Endothelial cell of umbilical vein (primary cell): ENCODE results near the gene APOBEC3G. TPM values are rescaled to one million over a fixed set of nuclear protein-coding genes. Genes with fewer than 3 reads are reported as not detected.

Source experiments
- BruUV-seq: library from RNA; stranded (reverse); fragments of 400-500 nt; replicated peaks from 2 replicates; lab custom pipeline; 2021; lab: Mats Ljungman, UMichigan
- CTCF ChIA-PET: fragments of 300-600, 350-600 bp; sonication (Branson Sonifier 250); formaldehyde crosslinking; loops from one replicate; lab custom pipeline; 2021; ENCODE audit warnings: antibody characterized with exemption, inconsistent platforms; lab: Charles Lee
- POLR2A ChIA-PET: fragments of 300-600, 350-600 bp; sonication (Branson Sonifier 250); formaldehyde crosslinking; loops from one replicate; lab custom pipeline; 2021; ENCODE audit warnings: antibody characterized with exemption, inconsistent platforms; lab: Charles Lee
- DNase-seq: peaks from one replicate; pipeline ENCODE4 v3.0.0-alpha.2; 2011; ENCODE audit warnings: low read depth, low spot score
- FAIRE-seq: peaks from 2 replicates; lab custom pipeline; 2011; peaks lifted over from hg19 to GRCh38; lab: Jason Lieb, UNC
- H2AFZ ChIP-seq: 2 replicates; pipeline ENCODE4 v1.6.0; 2012; ENCODE audit warnings: low read depth, low read length, control low read depth, inconsistent platforms
- H3K27ac ChIP-seq: 2 replicates; pipeline ENCODE4 v1.5.1; 2011; ENCODE audit warnings: low read depth, mild to moderate bottlenecking, control low read depth, low read length, moderate library complexity; ENCODE audit not compliant: insufficient read depth
- H3K27me3 ChIP-seq, 2 experiments: 2 replicates each; pipeline versions ENCODE4 v1.6.0 to v1.6.1; 2011; ENCODE audit warnings: low read length in 2 of 2, mixed read lengths in 1 of 2; ENCODE audit not compliant: control insufficient read depth in 2 of 2, insufficient read depth in 2 of 2
- H3K36me3 ChIP-seq, 2 experiments: 2 replicates in 1 of 2; 3 replicates in 1 of 2; pipeline ENCODE4 v1.5.1; 2011; ENCODE audit warnings: low read length in 2 of 2, mild to moderate bottlenecking in 1 of 2, moderate library complexity in 1 of 2; ENCODE audit not compliant: control insufficient read depth in 2 of 2, insufficient read depth in 2 of 2; ENCODE audit errors: extremely low read depth in 1 of 2
- H3K4me1 ChIP-seq: 3 replicates; pipeline ENCODE4 v1.5.1; 2011; ENCODE audit warnings: mild to moderate bottlenecking, low read length; ENCODE audit not compliant: control insufficient read depth, insufficient read depth; ENCODE audit errors: extremely low read depth
- H3K4me2 ChIP-seq: 2 replicates; pipeline ENCODE4 v1.6.1; 2011; ENCODE audit warnings: low read length, control low read depth, mixed read lengths; ENCODE audit not compliant: insufficient read depth
- H3K4me3 ChIP-seq, 3 experiments: fragments of 200-600 bp in 1 of 3; sonication (generic), shearing (Covaris generic) in 1 of 3; replicated peaks in 1 of 3; 2 replicates each; pipeline ENCODE4 v1.5.1; 2011 to 2016; ENCODE audit warnings: control low read depth in 3 of 3, low read length in 3 of 3, mild to moderate bottlenecking in 2 of 3, inconsistent platforms in 1 of 3, low read depth in 1 of 3, moderate library complexity in 1 of 3; ENCODE audit not compliant: insufficient read depth in 1 of 3
- H3K79me2 ChIP-seq: 2 replicates; pipeline ENCODE4 v1.6.0; 2012; ENCODE audit warnings: low read length, inconsistent platforms; ENCODE audit not compliant: control insufficient read depth, insufficient read depth
- H3K9ac ChIP-seq: replicated peaks from 2 replicates; pipeline ENCODE3; 2011; ENCODE audit warnings: low read length, control low read depth; ENCODE audit not compliant: insufficient read depth; ENCODE audit errors: extremely low read depth
- H3K9me1 ChIP-seq: replicated peaks from 3 replicates; pipeline ENCODE4 v1.6.0; 2011; ENCODE audit warnings: mild to moderate bottlenecking, low read length; ENCODE audit not compliant: control insufficient read depth, insufficient read depth; ENCODE audit errors: extremely low read depth
- H3K9me3 ChIP-seq: replicated peaks from 2 replicates; pipeline ENCODE4 v1.5.1; 2012; ENCODE audit warnings: low read length, inconsistent platforms; ENCODE audit not compliant: control insufficient read depth, insufficient read depth
- H4K20me1 ChIP-seq: replicated peaks from 2 replicates; pipeline ENCODE3; 2011; ENCODE audit warnings: mild to moderate bottlenecking, low read length; ENCODE audit not compliant: control insufficient read depth, insufficient read depth; ENCODE audit errors: extremely low read depth
- CTCF ChIP-seq, 2 donors: IDR thresholded peaks; 1 replicate in 1 of 2; 2 replicates in 1 of 2; pipeline ENCODE4 v1.5.1; 2011; ENCODE audit warnings: low read length in 2 of 2, mild to moderate bottlenecking in 2 of 2, moderate library complexity in 2 of 2, control low read depth in 1 of 2, inconsistent platforms in 1 of 2, low read depth in 1 of 2; ENCODE audit not compliant: insufficient read depth in 1 of 2; ENCODE audit errors: extremely low read depth in 1 of 2
- EZH2 ChIP-seq: IDR thresholded peaks from 2 replicates; pipeline ENCODE4 v1.6.1; 2012; ENCODE audit warnings: borderline replicate concordance, low read depth, mild to moderate bottlenecking, moderate library complexity, low read length, inconsistent platforms; ENCODE audit not compliant: severe bottlenecking
- FOS ChIP-seq: IDR thresholded peaks from 2 replicates; pipeline ENCODE4 v1.6.1; 2011; ENCODE audit warnings: mild to moderate bottlenecking, low read length, moderate library complexity, borderline replicate concordance; ENCODE audit not compliant: insufficient read depth
- GATA2 ChIP-seq: IDR thresholded peaks from 2 replicates; pipeline ENCODE4 v1.7.0; 2011; ENCODE audit warnings: low read depth, mild to moderate bottlenecking, moderate library complexity, mixed read lengths, low read length; ENCODE audit not compliant: insufficient read length, insufficient read depth
- JUN ChIP-seq: IDR thresholded peaks from 2 replicates; pipeline ENCODE4 v1.6.1; 2011; ENCODE audit warnings: borderline replicate concordance, low read depth; ENCODE audit not compliant: insufficient read length, insufficient read depth
- MYC ChIP-seq: IDR thresholded peaks from one replicate; pipeline ENCODE4 v1.6.1; 2011; ENCODE audit warnings: mild to moderate bottlenecking, low read depth, low read length
- POLR2A ChIP-seq: IDR thresholded peaks from 2 replicates; pipeline ENCODE4 v1.6.1; 2012; ENCODE audit warnings: low read depth, mild to moderate bottlenecking, control low read depth, low read length
- POLR2AphosphoS5 ChIP-seq: IDR thresholded peaks from 2 replicates; pipeline ENCODE4 v1.6.1; 2012; ENCODE audit warnings: low read depth, mild to moderate bottlenecking, control low read depth, low read length, moderate library complexity; ENCODE audit not compliant: insufficient read depth
- dilution Hi-C: fragments of 300-500 bp; cut with MboI; formaldehyde crosslinking; loops from one replicate; pipeline ENCODE4 v1.15.0; 2019; ENCODE audit warnings: low sequenced_read_pairs; ENCODE audit not compliant: extremely low pct_ligation_motif_present
- intact Hi-C: fragments of 100-400 bp; cut with micrococcal nuclease; formaldehyde crosslinking; loops from one replicate; pipeline ENCODE4 v1.10.0; 2022
- polyA plus RNA-seq, 4 experiments: library from polyadenylated mRNA; depleted of rRNA in 3 of 4; stranded (reverse) in 3 of 4; unstranded in 1 of 4; fragments of >200 nt; gene quantifications; 2 replicates each; pipeline versions ENCODE4 v1.2.1 to v1.2.3, GENCODE V29; 2011 to 2012; ENCODE audit warnings: missing spikeins in 1 of 4
- total RNA-seq: library from RNA; stranded (reverse); gene quantifications from 2 replicates; pipeline ENCODE4 v1.2.3, GENCODE V29; 2021
- TF ChIP-seq, protein P1 (sequence below): IDR thresholded peaks from 2 replicates; pipeline ENCODE4 v1.6.1; 2011; ENCODE audit not compliant: insufficient read depth, insufficient read length

The APOBEC3G gene
- total and polyA plus RNA-seq, 2 donors (not counting 3 experiments of a cell fraction or from before 2014, with no cell fraction given) = 3.6 to 5.1 TPM

DNA sequence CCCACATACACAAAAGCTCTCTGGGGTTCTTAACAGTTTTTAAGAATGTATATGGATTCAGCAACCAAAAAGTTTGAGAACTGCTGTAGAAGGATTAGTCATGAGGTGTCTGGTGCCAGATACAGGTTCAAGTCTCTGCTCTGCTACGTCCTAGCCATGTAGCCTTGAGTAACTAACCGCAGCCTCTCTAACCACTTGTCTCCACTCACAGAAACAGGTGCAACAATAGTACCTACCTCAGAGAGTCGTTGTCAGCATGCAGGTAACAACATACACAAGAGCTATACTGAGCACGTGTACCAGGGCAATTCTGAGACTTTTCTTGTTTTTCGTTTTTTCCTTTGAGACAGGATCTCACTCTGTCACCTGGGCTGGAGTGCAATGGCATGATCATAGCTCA, 48.5 kb downstream of the APOBEC3G start:
- Histone ChIP-seq H3K4me2 (no peak overlapping the region), H3K9me1 (no peaks in the 10 kb centered on the region), H3K79me2 (no peaks in the 10 kb centered on the region), H3K4me3 (no peak overlapping the region), H2AFZ (no peak overlapping the region), H4K20me1 (no peaks in the 10 kb centered on the region), H3K36me3 (no peaks in the 10 kb centered on the region), H3K9ac (no peak overlapping the region), H3K27me3 (peaks cover under 1 to 4% of the 10 kb centered on the region in 2 experiments), H3K4me1 (no peaks in the 10 kb centered on the region), H3K27ac (no peak overlapping the region), H3K9me3 (no peaks in the 10 kb centered on the region)
- intact Hi-C loops (no loop called here), dilution Hi-C loops (no loop called here)
- BruUV-seq = no TSS peak
- CTCF ChIA-PET = interaction anchor here (1.3 to 1.8 kb wide), 4 partner anchors 10 to 357 kb away, joined by 3 to 8 read pairs (median 4); partner anchors contain the start of gene CBX7
- TF ChIP-seq GATA2 = no peak
- TF ChIP-seq POLR2AphosphoS5 = no peak
- no peak for TF ChIP-seq EZH2
- TF ChIP-seq, protein P1, sequence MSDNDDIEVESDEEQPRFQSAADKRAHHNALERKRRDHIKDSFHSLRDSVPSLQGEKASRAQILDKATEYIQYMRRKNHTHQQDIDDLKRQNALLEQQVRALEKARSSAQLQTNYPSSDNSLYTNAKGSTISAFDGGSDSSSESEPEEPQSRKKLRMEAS = no peak
- no peak for TF ChIP-seq CTCF (IDR thresholded peaks at IDR 0.05; ENCODE audit: extremely low read depth in 1 of 2, insufficient read depth in 1 of 2, low read depth in 1 of 2, low read length in 2 of 2)
- no peak for TF ChIP-seq FOS
- no peak for TF ChIP-seq POLR2A
- no peak for TF ChIP-seq JUN
- TF ChIP-seq MYC = no peak
- POLR2A ChIA-PET = interaction anchor here (0.6 kb wide), 1 partner anchor 225 kb away, joined by 3 read pairs; the partner anchor contains the start of gene SYNGR1
- FAIRE-seq = no peak
- DNase-seq = no peak
